Measurements from ENCODE around the gene PLCH1.
"Not testable (repeated sequence)": the region's sequence is repeated elsewhere in the genome, so short reads cannot be mapped to it uniquely, and the experiment has no call there.

PLCH1 gene

DNA sequence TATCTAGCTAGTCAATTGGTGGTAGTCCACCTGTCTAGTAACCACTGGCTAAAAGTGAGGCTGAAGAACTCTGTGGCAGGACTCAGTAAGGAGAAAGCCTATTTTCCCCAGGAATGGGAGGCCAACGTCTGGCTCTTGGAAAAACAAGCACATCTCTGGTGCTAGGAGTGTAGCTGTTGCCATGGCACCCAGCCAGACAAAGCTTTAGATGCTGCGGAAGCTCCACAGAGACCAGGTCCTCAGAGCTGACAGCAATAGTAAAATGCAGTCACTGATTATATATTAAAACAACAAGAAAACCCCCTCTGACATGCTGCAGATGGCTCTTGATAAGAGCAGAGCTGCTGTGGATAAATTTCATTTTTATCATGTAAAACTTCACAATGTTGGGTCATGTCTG is 326.5 kb downstream of the PLCH1 start:
- DNase-seq (ENCODE audit: low read depth): no peak

GRCh38 chr3:155417119-155417517 is 327.8 kb downstream of the PLCH1 start:
- no peak for DNase-seq (ENCODE audit: low read depth)

- peak; percentile 41 for DNase-seq (ENCODE audit: low read depth)
Measured at GRCh38 chr3:155416500-155417118, 328.3 kb downstream of the PLCH1 start.

DNA sequence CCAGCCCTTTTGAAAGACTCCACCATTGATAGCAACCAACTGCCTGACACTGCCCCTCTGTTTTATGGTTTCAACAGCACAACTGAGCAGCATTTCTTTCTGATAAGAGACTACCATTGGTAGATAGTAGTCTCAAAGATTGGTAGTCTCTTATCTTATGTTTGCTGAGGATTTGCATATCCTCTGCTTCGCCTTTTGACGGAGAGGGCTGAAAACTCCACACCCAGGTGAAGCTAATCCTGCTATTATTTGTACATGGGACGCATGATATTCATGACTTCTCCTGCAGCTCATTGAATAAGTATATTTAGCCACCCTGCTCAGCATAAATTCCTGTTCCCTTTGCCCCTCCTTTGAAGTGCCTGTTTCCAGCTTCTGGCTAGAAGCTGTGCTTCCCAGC is 332.0 kb downstream of the PLCH1 start:
- DNase-seq (ENCODE audit: low read depth): no peak

DNA sequence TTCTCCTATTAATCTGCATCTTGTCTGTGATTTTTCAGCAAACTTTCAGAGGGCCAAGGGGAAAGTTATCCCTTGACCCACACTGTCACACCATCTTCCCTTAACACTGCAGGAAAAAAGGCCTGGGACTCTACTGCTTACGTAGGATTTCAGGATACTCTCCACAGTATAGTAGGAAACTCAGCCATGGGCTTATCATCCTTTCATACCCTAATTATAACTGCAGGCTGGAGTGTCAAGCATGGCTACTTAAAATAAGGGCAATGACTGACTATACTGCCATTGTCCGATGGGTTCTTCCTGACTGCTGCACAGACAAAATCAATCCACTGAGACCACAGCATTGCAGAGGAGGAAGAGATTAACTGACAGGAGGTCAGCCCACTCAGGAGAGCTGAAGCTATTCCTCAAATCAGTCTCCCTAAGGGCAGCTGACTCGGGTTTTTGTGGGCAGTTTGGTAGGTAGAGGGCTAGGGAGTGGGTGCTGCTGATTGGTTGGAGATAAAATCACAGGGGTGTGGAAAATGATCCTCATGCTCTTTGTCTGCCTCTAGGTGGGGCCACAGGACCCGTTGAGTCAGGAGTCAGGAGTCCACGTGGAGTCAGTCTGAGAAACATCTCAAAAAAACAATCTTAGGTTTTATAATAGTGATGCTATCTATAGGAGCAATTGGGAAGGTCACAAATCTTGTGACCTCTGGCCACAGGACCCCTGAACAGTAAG is 333.2 kb downstream of the PLCH1 start:
- DNase-seq (ENCODE audit: low read depth): no peak

- no peak for DNase-seq (ENCODE audit: low read depth)
Measured at GRCh38 chr3:155409336-155409735, 335.5 kb downstream of the PLCH1 start.

DNA sequence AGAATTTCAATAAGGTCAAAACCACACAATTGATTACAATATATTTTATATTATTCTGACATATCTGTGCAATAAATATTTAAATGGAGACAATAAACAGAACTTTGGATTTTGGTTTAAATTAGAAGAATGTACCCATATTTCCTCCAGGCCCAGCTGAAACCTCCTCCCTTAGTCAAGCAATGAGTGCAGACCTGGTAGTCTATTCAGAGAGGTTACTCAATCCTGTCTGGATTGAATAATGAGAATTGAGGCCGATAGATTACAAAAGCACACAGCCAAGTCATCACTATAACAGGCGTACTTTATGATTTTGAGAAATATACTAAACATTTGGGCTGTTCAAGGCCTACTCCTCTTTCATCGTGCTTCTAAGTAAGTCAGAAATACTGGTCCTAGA is 336.9 kb downstream of the PLCH1 start:
- DNase-seq (ENCODE audit: low read depth): no peak

DNA sequence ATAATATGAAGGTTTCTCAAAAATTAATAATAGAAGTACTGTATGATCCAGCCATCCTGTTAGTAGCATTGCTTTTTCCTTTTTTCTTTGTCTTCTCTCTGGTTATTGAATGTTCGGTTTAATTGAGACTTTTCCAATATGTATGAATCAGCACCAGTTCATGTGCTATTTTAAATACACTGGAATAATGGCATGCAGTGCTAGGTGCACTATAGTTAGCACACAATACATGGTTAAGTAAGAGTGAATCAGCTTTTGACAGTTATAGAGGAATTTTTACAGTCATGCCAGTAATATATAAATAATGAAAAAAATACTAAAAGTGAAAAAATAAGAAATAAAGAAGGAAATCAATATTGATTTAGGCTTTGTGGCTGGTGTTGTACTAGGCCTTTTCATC is 337.5 kb downstream of the PLCH1 start:
- no peak for DNase-seq (ENCODE audit: low read depth)

DNA sequence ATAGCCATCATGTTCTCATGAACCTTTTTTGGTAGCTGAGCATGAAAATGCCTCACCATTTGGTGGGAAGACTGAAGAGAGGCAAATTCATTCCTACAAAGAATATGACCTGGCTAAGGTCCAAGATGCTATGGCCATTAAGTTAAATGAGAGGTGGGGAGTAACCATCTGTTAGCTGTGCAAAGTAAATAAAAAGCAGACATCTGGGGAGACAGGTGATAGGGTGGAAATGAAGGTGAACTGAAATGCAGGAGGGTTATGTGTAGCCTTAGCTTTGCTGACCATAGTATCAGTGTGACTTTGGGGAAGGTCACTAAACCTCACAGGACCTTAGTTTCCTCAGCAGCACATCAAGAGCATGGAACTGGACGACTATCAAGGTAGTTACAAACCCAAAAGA is 340.4 kb downstream of the PLCH1 start:
- no peak for DNase-seq (ENCODE audit: low read depth)

DNA sequence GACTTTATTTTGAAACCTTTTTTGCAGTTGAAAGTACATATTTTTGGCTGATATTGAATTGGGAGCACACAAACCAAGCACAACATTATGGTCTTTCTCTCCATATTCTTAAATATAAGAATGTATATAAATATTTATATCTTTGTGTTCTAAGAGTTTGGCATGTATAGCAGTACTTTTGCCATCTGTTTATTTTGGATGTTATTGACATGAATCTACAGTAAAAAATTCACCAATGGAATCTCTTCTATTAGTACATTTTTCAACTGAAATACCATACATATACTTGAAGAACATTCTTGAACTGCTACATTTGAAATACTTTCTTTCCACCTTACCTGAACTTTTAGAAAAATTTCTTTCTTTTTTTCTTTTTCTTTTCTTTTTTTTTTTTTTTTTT is 342.2 kb downstream of the PLCH1 start:
- DNase-seq (ENCODE audit: low read depth): no peak

GRCh38 chr3:155398046-155398445 is 346.8 kb downstream of the PLCH1 start:
- DNase-seq (ENCODE audit: low read depth): no peak

DNA sequence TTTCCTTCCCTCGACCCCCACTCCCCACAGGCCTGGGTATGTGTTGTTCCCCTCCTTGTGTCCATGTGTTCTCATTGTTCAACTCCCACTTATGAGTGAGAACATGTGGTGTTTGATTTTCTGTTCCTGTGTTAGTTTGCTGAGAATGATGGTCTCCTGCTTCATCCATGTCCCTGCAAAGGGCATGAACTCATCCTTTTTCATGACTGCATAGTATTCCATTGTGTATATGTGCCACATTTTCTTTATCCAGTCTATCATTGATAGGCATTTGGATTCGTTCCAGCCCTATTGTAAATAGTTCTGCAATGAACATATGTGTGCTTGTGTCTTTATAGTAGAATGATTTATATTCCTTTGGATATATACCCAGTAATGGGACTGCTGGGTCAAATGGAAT is 350.0 kb downstream of the PLCH1 start:
- DNase-seq (ENCODE audit: low read depth): not testable (repeated sequence)

DNA sequence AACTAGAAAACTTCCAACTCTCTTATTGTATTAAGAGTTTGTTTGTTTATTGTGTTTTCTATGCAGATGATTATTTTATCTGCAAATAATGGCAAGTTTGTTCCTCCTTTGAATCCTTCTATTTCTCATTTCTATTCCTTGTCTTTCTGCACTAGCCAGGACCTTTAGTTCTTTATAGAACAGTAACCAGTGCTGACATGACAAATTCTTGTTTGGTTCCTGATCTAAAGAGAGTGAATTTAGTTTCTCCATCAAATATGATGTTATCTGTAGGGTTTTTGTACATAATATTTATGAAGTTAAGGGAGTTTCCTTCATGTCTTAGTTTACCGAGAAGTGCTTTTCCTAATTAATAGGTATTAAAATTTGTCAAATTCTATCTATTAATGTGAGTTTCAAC is 350.6 kb downstream of the PLCH1 start:
- no peak for DNase-seq (ENCODE audit: low read depth)

DNA sequence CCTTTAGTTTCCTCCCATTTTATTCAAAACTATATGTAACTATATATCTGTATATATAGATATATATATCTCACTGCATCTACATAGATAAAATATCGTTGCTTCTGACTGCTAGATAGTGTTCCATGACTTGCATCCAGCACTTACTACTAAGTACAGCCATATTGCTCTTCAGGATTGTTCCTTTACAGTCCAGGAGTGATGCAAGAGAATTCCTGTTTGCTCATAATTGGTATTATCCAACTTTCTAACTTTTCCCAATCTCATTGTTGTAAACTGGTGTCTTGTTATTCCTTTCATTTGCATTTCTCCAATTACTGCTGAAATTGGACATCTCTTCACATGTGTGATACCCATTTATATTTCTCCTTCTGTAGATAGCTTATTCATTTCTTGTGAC is 351.6 kb downstream of the PLCH1 start:
- no peak for DNase-seq (ENCODE audit: low read depth)

DNA sequence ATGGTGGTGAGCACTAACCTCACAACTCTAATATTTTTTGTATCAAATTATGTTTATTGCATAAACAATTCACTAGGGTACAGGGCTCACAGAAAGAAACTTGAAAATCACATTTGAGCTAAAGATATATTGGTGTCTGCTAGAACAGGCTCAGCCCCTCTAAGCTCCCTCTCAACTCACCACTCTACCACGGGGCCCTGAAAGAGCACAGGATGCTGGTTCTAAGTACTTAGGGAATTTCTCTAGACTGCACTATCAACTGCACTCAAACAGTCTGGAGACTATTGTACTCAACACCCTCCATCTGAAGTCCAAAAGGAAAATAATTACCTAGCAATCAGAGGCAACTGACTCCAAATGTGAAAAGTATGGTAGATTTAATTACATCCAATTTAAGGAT is 352.7 kb downstream of the PLCH1 start:
- DNase-seq (ENCODE audit: low read depth): no peak

- DNase-seq (ENCODE audit: low read depth): peak; percentile 68
Measured at GRCh38 chr3:155391551-155391958, 353.3 kb downstream of the PLCH1 start.

DNA sequence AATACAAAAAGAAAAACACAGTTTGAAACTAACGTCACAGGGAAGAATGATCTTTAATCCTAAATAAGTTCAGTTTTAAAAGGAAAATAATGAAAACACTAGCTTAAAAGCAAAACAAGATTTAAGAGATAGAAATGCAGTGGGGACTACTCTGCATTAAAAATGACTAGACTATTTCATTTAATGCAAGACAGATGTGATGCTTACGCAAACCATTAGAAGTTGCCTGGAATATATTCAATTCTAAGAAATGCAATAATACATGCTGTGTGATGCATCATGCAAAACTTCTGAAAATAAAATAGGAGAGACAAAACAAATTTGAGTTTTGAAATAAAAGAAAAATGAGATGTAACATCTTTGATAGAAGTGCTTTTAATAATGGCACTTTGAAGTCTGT is 353.8 kb downstream of the PLCH1 start:
- DNase-seq (ENCODE audit: low read depth): peak; percentile 75

DNA sequence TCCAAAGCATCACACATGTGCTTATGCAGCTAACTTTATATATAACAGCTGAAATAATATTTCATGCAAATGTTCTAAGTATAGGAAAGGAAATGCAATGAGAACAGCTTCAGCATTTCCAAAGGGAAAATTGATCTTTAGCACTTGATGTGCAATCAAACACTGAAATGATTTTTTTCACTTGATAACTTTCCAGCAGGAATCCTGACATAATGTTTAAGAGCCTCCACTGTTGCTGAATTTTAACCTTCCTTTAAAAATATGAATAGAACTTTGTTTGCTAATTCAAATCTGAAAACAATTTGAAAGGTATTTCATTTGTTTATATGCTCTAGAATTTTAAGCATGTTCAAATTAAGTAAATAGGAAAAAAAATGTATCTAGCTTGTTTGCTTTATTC is 354.5 kb downstream of the PLCH1 start:
- DNase-seq (ENCODE audit: low read depth): no peak

GRCh38 chr3:155388417-155388816 is 356.5 kb downstream of the PLCH1 start:
- no peak for DNase-seq (ENCODE audit: low read depth)

DNA sequence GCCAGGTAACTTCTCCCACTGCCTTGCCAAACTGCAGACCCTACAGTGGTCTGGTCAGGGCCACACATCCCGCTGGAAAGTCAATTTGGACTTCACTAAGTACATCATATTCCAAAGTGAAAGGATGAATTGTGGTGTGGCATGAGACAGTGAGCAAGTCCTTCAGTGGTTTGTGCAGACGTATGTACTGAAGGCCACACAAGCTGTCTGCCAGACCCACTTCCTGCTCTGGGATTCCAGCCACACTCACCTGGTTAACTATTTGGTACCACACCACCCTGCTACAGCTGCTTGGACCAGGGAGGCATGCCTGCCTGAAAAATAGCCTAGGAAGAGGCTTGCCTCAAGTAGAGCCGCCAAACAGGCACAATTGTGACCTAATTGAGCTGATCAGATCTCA is 357.3 kb downstream of the PLCH1 start:
- DNase-seq (ENCODE audit: low read depth): no peak

DNA sequence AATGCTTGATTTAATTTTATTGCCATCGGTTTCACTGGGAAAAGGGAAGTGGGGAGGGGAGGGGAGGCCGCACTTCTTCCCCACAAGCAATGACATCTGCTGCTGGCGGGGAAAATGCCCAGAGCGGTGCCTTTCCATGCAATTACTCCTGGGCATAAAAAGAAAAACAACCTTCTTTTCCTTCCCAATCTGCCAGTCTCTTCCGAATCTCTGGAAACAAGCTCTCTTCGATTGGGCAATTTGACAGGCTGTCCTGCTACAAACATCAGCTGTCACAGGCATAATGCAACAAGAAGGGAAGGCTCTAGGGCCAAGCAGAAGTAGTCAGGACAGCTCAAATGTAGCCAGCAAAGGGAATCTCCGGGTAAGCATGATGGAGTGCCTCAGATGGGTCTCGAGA is 358.0 kb downstream of the PLCH1 start:
- no peak for DNase-seq (ENCODE audit: low read depth)

DNA sequence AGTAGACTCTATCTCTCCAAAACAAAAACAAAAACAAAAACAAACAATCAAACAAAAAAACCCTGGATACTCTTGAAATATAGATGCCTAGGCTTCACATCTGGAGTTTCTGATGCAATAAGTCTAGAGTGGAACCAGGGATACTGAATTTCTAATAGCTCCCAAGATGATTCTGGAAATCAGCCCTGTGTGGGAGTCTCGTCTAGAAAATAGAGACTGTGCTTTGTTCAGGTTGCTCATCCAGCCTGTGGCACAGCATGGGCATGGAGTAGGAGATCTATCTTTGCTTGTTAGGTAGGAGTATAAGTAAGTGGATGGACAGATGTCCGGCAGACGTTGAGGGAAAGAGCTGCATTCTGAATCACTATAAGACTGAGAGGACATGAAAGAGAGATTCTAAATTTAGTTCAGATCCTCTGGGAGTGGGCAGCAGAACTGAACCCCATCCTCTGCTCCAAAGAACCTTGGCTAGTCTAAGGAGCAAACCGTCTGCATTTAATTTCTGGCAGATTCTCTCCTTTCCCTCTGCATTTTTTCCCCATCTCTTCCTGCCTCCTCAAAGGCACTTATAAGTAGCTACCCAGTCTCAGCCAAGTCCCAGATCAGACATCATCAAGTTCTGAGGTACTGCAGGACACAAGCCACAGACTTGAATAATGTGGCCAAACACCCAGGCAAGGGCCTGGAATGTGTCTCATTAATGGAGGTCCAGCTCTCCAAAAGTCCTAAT is 358.8 kb downstream of the PLCH1 start:
- DNase-seq (ENCODE audit: low read depth): no peak

GRCh38 chr3:155382396-155383042 is 362.4 kb downstream of the PLCH1 start:
- peak; percentile 45 for DNase-seq (ENCODE audit: low read depth)
